Nucleus accumbens (tissue), 56 donors: ENCODE results near the gene LRRC27.

Experiments used
- DNase-seq, 56 donors: peaks; one replicate each; lab custom pipeline; 2025; lab: John Stamatoyannopoulos, UW

Gene LRRC27

GRCh38 chr10:132300582-132300981 lies 31.4 kb upstream of the LRRC27 start:
- DNase-seq = peak in 27 of 56 donors; percentile 17 to 66 (median 38)

DNA sequence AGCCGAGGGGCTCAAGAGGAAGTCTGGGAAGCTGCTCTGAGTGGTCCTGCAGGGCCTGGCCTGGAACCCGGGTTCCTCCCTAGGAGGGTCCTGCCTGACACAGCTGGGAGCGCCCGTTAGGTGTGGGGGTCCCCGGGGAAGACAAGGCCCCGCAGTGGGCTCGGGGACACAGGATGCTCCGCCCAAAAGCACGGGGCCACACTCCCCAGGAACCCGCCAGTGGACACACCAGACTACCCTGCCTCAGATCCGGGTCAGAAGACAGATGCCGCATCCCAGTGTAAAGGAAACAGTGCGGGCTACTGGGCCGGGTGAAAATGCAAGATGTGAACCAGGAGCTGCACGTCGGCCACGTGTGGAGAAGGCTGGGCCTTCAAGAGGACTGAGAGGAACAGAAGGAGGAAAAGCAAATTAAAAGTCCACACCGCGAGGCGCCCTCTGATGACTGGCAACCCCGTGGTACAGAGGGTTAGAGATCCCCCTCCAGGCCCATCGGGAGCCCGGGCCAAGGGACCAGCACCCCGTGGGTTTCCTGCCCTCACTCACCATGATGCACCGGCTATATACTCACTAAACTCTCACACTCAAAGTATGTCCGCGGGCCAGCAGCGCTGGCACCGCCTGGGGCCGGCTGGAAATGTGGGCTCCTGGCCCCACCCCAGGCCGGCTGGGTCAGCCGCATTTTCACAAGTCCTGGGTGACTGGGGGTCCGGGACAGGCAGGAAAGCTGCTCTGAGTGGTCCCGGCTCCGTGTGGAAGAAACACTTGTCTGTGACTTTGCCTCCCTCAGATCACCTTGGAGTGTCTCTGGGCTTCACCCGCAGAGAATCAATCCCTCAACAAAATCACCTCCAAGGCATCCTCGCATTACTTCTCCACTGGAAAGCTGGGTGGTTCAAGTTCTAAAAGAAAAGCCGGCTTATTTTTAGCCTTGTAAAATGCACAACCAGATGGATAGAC lies 30.3 kb upstream of the LRRC27 start:
- DNase-seq = no peak

DNA sequence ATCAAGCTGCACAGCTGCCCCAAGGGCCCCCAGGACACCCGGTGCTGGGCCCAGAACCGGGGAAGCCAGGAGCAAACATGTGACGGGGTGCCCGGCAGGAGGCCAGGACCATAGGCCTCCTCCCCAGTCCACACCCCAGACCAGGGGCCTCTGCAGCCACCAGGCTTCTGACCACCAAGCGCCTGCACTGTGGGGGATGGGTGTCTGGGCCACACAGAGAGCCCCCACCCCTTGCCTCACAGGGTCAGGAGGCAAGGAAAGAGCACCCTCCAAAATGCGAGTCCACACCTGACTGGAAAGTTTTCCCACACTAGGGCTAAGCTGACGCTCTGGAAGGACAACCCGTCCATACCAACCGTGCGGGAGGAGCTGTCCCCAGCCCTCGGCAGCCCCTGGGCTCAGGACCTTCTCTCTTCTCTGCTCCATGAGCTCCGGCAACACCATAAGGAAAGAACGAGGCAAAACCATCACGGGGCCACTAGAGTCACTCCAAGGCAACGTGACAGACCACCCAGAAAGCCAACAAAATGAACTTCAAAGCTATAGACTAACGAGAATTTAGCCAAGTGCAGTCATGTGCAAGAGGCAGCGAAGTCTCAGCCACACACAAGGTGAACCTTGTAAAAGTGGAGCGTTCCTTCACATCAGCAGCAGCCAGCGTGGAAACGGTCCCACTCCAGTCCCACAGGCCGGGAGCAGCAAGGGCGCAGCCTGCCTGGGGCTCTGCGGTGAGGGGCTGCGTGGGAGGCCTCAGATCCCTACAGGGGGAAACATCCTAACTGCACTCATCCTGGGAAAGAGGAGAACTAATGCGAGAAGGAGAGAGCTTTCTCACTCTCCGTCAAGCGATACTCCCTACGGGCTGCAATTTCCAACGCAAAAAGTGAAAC lies 29.3 kb upstream of the LRRC27 start:
- no peak for DNase-seq

- DNase-seq = no peak
Measured at GRCh38 chr10:132303361-132304115, 28.5 kb upstream of the LRRC27 start.

DNA sequence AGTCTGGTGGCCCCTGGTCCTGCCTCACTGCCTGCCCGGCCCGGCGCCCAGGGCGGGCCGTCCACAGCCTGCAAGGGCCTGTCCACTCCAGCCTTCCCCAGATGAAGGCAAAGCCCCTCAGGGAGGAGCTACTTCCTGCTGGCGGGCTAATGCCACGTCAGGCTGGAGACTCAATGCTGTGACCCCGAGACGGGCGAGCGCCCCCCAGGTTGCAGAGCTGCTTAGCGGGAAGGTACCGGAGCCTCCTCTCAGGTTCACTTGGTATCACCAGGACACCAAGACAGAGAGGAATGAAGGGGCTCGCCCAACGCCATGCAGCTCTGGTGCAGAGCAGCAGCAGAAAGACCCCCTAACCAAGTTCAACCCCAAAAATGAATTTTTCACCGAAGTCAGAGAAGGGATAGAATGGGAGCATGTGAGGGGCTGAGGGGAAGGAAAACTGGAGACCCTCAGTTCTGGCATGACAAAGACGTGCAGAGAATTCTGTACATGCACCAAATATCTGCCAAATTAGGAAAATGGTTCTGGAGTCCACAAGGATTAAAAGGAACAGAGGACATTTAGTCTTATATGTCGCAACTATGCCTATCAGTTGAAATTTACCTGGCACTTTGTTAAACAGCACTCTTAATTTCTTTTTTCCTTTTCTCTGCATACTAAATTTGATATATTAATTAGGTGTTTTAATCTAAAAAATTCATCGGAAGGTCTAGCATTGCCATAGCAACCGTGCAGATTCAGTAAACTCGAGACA lies 27.1 kb upstream of the LRRC27 start:
- DNase-seq = no peak

DNA sequence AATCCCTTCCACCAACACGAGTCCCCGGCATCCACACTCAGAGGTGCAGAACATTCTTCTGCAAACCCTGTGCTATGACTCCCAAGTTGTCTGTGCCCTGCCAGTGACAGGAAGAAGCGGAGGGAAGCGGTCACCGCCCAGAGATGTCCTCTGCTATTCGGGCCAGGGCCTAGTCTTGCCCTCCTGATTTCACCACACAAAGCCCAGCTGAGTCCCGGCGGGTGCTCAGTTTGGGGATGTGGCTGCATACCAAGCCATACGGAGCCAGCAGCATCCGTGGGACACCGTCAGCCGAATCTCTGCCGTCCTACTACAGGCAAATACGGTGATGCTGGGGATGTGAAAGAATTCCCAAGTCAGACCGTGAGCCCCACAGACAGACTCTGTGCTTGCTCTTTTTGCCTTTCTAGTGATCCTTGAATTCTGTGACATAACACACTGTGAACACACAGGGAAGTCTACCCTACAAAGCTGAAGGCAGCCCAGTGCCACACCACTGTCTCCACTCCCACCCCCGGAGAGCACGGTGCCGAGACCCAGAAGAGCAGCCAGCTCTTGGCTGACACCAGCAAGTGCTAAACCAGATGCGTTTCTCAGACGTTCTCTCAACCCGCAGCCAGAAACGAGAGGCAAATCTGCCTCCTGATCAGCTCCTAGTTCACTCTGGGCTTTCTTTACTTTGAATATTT lies 26.2 kb upstream of the LRRC27 start:
- DNase-seq = no peak

GRCh38 chr10:132306343-132306685 lies 25.7 kb upstream of the LRRC27 start:
- no peak for DNase-seq

DNA sequence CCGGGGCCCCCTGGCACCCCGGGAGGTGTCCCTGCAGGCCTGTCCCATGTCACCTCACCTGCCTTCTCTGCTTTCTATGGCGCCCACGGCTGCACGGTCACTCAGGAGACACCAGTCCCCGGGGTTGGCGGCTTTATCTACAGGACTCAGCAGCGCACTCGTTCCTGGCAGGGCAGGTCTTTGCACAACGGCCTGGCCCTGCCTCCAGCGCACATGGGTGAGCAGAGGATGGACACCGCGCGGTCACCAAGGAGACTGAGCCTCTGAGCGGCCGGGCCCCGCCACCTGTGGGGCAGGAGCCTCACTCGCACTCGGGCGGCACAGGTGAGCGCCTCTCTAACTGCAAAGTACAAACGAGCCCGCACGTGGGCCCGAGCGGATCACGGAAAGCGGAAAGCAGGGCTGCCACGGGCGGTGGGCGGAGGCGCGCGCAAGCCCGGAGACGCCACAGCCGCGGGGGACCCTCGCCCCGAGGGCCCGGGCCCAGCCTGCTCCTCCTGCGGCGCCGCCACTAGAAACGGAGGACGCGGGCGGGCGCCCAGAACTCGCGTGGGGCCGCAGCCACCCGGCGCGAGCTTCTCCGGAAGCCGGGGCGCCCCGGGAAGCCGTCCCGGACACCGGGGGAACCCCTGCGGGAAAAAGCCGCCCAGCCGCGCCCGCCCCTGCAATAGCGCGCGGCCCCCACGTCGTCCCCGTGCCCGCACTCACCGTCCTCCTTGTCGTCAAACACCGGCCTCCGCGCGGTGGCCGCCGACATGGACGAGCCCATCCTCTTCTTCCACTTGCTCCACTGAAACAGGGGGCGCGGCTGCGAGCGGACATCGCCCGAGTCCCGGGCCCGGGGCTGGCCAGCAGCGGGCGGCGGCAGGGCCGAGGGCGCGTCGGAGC lies 24.9 kb upstream of the LRRC27 start:
- peak in 6 of 56 donors; percentile 19 to 52 (median 37) for DNase-seq

DNA sequence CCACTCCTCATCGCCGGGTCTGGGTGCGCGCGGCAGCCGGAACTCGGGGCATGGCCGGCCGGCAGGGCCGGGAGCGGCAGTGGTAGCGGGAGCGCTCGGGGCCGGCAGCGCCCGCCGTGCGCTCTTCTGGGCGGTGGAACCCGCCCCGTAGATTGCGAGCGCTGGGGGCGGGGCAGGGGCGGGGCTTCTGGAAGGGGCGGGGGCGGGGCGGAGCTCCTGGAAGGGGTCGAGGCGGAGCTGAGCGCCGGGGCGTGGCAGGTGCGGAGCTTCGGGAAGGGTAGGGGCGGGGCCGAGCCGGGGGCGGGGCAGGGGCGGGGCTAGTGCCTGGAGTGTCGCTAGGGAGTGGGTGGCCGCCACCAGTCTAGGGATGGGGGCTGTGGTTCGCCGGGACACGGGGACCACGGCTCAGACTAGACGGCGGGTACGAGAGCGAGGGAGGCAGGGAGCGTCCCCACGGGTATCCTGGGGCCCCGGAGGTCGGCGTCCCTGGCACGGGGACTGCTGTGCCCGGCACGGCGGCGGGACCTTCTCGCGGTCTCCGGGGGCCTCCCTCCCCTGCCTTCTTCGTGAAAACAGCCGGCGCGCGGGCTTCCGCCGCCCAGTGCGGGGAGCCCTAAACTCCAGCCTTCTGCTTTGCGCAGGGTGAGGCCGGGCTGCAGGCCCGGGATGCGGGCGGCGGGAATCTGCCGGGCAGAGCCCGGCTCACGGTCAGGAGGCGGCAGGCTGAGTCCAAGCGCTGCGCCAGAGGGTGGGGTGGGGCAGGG lies 24.0 kb upstream of the LRRC27 start, which contains the start of gene STK32C:
STK32C (minus strand) TSS at position 128 of the 764 bp plus-strand sequence; CDS start at position 11, 117 bp downstream.
- peak in 55 of 56 donors; percentile 45 to 98 (median 91) for DNase-seq

DNA sequence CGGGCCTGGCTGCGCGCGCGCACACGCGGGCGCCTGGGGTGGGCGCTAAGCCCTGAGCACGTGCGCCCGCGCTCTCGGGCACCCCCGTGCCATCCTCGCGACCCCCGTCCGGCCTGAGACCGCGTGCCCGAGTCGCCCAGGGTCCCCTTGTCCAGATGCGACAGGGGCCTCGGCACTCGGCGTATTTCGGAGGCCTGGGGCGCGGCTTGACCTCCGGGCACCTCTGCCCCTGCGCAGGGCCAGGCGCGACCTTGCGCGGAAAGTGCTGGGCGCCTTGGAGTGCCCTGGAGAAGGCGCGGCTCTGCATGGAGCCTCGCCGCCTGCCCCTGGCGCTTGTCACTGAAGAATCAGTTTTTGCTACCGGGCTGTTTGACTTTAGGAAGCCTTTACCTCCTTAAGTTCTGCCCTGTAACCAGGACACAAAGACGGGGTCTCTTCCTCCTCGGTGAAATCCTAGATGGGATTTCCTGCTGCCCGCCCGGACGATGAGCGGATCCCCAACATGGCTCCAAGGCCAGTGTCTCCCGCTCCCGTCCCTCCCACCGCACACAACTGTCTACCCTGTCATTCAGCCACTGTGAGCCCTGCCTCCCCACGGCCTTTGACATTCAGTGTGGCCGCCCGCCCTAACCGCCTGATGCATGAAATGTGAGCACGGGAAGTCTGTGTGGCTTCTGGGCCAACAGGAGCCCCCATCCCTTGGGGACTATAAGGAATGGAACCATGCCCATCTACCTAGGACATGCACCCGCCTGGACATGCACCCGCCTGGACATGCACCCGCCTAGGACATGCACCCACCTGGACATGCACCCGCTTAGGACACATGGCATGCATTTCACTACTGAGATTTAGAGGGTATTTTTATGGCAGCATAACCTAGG lies 23.2 kb upstream of the LRRC27 start:
- no peak for DNase-seq

DNA sequence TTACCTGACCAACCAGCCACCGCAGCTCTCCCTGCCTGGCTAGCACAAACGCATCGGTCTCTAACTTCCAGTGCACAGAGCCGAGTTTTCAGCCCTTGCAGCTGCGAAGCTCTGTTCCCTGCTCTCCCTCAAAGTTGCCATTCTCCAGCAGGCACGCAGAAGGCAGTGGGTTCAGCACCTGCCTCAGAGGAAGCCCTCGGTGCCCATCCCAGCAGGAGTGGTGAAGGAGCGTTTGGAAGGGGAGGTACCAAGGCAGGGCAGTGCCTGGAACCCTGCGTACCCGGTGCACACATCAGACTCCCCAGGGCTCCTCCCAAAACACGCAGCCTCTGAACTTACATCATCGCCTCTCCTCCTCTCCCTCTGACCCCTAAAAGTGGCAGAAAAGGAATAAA lies 22.5 kb upstream of the LRRC27 start:
- no peak for DNase-seq

GRCh38 chr10:132309879-132310591 lies 22.0 kb upstream of the LRRC27 start:
- no peak for DNase-seq

- no peak for DNase-seq
Measured at GRCh38 chr10:132310701-132311337, 21.2 kb upstream of the LRRC27 start.

GRCh38 chr10:132311338-132311939 lies 20.6 kb upstream of the LRRC27 start:
- DNase-seq = no peak

GRCh38 chr10:132313305-132313704 lies 18.7 kb upstream of the LRRC27 start:
- DNase-seq = no peak
